HG03039 (cell line): ENCODE results near the gene CYGB.
"Not testable (repeated sequence)": the region's sequence is repeated elsewhere in the genome, so short reads cannot be mapped to it uniquely, and the experiment has no call there.

Experiments used
- ATAC-seq: cut with Tn5 transposase; IDR thresholded peaks from one replicate; pipeline ENCODE4 v1.9.1; 2021; ENCODE audit warnings: mild to moderate bottlenecking, moderate library complexity; ENCODE audit not compliant: unreplicated experiment

CYGB gene

DNA sequence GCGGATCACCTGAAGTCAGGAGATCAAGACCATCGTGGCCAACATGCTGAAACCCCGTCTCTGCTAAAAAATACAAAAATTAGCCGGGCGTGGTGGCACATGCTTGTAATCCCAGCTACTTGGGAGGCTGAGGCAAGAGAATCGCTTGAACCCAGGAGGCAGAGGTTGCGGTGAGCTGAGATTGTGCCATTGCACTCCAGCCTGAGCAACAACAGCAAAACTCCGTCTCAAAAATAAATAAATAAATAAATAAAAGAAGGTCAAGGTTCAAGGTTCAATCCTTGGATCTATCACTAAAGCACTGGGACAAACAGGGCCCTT is 12.0 kb downstream of the CYGB start:
- not testable (repeated sequence) for ATAC-seq

DNA sequence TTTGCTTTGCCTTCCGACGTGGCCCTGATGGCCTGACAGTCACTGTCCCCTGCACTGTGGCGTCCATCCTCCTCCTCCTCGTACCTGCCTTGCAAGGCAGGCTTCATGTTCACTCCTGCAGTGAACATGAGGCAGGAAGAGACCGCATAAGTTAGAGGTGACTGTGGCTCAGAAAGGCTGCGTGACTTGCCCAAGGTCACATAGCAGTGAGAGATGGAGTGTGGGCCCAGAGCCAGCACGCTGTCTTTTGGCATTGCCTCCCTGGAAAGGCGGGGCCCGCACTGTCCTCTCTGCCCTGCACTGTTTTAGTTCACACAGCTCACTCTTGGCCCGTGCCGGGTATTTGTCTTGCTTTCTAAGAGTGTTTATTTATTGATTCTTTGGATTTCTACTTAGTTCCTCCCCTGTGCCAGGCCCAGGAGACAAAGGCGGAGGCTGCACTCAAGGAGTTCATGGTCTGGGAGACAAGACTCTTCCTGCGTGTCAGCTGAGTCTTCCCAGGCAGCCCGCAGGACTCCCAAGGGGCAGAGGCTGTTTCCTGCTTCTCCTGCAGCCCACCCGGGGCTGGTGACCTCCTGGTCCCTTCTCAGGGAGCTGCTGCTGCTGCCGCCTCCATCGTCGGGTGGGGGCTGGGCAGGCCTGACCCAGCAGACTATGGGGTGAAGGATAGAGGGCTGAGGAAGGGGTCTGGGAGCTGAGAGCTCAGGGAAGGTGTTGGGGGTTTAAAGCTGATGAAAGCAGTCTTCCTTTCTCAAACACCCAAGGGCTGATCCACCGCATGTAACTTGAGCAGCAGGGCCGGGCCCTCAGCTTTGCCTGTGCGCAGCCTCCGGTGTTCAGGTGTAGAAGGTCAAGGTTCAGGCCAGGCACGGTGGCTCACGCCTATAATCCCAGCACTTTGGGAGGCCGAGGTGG is 12.7 kb downstream of the CYGB start:
- no peak for ATAC-seq

DNA sequence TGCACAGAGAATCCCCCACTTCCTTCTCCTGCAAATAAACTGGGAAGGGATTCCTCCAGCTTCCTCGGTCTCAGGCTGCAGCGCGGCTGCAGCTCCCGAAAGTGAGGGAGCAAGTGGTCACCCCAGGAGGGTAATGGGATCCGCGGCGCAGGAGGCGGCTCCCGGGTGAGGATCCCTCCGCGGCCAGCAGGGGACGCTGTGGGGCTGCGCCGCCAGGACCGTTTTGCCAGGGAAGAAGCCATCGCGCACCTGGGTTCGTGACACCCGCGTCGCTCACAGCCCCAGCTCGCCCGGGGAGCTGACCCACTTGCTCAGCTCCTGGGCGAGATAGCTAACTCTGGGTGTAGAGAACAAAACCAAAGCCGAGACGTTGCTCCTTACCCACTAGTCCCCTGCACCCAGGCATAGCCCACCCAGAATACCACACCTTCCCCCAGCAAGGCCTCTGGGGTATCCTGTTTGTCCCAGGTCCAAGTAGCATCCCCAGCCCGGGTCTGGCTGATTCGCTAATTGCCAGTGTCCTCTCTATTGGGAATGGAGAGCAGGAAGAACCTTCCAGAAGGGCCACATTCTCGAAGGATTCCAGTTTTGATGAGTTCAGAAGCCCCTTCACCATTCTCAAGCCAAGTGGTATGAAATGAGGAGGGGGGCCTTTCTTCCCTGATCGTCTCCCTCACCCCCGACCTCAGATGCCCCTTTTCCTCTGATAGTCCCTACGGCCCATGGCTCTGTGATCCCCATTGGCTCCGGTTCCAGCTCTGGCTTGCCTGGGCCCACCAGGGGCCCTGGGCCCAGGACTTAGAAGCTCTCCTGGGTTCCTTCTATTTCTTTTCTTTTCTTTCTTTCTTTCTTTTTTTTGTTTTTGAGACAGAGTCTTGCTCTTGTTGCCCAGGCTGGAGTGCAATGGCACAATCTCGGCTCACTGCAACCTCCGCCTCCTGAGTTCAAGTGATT is 14.1 kb downstream of the CYGB start:
- ATAC-seq: no peak

DNA sequence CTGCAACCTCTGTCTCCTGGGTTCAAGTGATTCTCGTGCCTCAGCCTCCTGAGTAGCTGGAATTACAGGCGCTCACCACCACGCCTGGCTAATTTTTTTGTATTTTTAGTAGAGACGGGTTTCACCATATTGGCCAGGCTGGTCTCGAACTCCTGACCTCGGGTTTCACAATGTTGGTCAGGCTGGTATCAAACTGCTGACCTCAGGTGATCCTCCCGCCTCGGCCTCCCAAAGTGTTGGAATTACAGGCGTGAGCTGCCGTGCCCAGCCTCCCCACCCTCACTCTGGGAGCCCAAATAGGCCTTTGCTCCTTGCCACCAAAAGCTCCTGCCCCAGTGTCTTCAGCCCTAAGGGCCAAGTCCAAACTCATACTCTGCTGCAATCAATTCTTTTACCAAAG is 15.8 kb downstream of the CYGB start:
- not testable (repeated sequence) for ATAC-seq

DNA sequence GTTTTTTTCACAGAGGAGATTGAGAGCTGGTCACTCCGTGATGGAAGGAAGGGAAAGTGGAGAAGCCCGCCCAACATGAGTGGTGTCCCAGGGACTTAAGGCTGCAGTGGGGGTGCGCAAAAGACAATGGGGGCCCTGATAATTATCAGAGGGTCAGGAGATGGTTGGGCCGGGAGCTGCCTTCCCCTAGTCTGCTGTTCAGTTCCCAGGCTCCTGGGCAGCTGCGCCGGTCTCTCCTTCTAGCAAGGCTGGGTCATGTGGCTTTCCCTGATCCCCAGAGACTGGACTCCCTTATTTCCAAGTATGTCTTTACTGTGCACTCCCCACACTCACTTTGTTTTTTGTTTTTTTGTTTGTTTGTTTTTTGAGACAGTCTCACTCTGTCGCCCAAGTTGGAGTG is 16.2 kb downstream of the CYGB start:
- no peak for ATAC-seq

DNA sequence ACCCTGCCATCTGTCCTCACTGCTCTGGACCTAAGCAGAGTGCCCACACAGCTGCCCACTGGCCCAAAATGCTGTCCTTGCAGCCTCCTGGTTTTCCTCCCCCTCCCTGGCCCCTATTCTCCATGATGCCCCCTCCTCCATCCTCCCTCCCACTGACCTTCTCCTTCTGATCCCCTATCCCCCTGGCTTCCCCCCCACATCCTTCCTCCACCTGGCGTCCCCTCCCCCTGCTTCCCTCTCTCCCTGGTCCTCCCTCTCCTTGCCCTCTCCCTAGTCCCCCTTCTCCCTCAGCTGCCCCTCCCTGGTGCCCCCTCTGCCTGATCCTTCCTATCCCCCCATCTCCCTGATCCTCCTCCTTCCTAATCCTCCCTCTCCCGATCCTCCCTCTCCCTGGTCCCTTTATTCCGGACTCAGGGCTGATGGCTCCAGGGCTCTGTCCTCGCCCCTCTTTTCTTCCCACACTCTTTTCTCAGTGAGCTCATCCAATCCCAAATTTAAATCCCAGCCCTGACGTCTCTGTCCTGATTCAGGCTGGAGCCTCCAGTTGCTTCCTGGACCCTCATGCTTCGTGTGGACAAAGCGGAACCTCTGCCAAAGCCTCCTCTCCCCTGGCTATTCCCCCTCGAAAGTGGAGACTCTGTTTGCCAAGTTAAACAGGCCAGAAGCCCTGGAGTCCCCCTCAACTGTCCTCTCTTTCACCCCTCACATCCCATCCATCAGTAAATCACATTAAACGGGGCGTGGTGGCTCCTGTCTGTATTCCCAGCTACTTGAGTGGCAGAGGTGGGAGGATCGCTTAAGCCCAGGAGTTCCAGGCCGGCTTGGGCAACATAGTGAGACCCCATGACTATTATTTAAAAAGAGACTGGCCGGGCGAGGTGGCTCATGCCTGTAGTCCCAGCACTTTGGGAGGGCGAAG is 18.2 kb downstream of the CYGB start:
- no peak for ATAC-seq

DNA sequence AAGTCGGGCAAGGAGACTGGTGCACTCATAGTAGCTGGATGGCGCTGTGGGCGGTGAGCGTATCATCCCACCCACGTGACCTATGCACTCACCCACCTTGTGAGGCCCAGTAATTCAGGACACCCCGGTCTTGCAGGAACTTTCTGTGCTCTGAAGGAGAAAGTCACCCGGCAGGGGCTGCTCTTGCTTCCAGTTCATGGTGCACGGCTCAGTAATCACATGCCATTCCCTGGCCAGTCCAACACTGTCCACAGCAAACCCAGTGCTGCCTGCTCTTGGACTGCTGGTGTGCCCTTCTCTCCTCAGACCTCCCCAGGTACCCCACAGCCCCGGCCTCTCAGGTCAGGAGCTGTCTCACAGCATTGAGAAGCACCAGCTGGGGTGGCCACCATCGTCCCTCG is 19.9 kb downstream of the CYGB start:
- ATAC-seq: no peak

DNA sequence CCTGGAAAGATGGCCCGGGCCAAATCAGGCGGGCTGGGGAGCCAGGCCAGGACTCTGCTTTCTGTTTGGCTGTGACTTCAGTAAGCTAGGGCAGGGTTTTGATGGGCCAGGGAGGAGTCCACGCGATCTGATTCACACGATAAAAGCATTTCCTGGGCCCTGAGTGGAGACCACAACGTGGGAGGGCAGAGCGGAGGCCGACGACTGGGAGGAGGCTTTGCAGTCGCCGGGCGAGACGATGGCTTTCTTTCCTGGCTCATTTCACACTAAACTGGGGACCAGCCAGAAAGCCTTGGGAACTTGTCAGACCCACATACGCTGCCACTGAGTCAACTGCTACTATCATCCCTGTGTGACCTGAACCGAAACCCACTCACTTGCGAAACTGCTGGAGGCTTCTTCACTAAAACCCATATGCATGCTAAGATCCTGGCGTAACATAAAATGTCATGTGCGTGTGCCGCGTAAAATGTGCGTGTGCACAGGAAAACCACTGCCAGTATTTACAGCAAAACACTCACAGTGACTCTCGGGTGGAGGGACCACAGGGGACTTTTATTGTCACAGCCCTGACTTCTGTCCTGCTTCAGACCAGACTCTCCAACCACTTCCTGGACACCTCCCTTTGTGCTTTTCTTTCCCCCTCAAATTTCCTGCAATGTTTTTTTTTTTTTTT is 22.1 kb downstream of the CYGB start:
- no peak for ATAC-seq

DNA sequence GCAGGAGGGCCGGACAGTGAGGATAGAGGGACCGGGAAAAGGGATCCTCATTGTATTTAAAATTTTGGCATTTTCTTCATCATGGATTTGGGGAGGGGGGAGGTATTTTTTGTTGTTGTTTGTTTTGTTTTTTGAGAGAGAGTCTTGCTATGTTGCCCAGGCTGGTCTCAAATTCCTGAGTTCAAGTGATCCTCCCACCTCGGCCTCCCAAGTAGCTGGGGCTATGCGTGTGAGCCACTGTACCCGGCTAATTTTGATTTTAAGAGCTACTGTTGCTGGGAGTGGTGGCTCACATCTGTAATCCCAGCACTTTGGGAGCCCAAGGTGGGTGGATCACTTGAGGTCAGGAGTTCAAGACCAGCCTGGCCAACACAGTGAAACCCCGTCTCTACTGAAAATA is 23.2 kb downstream of the CYGB start:
- not testable (repeated sequence) for ATAC-seq

DNA sequence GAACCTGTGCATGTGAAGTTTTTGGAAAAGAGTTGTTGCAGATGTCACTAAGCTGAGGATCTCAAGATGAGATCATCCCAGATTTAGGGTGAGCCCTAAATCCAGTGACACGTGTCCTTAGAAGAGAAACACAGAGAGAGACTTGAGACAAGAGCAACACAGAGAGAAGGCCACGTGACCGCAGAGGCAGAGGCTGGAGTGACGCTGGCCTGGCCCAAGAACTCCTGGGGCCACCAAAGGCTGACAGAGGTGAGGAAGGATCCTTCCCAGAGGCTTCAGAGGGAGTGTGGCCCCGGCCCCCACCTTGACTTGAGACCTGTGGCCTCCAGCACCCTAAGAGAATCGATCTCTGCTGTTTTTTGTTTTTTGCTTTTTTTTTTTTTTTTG is 24.2 kb downstream of the CYGB start:
- ATAC-seq: no peak

DNA sequence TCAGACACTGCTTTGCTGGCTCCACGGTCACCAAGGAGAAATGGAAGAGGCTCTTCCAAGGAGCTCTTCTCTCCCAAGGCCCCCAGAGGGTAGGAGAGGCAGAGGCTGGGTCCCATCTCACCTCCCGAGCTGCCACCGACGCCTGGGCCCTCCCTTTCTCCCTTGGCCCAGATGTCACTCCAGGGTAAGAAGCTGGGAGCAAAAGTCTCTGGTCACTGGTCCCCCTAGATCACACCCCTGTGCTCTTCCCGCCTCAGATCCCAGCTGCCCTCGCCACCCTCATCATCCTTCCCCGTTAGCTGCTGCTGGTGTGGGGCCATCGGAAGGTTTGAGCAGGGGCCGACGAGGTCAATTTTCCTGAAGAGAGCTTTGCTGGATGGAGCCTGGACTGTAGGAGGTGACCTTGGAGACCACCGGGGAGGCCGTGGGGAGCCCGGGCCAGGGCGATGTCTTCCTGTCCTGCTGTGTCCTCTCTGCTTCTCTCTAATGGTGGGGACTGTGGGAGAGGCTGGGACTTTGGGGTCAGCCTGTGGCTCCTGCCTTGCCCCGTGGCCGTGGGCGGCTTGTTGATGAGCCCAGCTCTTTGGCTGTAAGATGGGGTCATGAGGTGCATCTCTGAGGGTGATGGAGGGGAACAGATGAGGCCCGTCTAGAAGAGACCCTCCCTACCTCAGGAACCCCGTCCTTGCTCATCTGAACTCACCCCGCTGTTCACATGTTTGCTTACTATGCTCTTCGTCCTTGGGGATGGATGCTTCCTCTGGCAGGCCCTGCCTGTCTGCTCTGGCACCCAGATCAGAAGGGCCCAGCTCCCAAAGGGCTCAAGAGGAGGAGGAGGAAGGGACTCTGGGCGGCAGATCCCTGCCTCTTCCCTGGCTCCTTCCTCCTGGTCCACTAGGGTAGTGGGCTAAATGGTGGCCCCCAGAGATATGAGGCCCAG is 24.9 kb downstream of the CYGB start:
- no peak for ATAC-seq

DNA sequence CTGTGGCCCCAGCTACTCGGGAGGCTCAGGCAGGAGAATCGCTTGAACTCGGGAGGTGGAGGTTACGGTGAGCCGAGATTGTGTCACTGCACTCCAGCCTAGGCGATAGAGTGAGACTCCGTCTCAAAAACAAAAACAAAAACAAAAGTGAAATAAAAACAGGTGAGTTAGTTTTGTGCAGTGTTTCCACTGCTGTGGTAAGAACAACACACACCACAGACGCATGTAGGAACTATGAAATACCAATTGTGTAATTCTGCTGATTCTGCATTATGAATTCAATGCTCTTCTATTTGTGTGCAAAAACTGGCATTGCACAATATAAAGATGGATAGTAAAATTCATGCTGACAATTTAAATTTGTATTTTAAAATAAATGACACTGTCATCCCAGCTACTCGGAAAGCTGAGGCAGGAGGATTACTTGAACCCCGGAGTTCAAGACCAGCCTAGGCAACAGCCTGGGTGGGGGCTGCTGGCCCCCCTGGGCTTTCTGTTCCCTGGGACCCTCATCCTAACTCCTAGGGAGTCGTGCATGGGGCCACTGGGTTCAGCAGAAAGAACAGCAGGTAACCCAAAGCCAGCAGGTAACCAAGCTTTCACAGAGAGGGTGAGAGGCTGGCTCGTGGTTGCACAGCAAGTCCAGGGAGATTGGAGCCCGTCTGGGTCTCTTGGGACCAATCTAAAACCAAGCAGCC is 25.7 kb downstream of the CYGB start:
- no peak for ATAC-seq

DNA sequence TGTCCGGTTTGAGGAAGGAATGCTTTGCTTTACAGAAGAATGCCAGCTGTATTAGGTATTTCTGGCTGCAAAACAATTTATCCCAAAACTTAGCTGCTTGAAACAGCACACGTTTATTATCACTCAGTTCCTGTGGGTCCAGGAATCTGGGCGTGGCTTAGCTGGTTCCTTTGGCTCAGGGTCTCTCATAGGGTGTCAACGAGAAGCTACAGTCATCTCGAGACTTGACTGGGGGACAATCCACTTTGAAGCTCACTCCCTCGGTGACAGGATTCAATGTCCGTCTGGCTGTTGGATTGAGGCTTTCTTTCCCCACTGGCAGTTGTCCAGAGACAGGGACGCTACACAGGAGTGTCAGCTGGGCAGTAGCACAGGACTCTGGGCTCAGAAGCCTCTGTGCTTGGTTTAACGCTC is 26.7 kb downstream of the CYGB start:
- ATAC-seq: no peak

DNA sequence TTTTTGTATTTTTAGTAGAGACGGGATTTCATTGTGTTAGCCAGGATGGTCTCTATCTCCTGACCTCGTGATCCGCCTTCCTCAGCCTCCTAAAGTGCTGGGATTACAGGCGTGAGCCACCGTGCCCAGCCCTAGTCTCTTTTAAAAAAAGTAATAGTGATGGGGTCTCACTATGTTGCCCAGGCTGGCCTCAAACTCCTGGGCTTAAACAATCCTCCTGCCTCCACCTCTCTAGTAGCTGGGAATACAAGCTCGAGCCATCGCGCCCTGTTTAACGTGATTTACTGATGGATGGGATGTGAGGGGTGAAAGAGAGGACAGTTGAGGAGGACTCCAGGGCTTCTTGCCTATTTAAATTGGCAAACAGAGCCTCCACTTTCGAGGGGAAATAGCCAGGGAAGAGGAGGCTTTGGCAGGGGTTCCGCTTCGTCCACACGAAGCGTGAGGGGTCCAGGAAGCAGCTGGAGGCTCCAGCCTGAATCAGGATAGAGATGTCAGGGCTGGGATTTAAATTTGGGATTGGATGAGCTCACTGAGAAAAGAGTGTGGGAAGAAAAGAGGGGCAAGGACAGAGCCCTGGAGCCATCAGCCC is 28.9 kb downstream of the CYGB start:
- ATAC-seq: not testable (repeated sequence)

DNA sequence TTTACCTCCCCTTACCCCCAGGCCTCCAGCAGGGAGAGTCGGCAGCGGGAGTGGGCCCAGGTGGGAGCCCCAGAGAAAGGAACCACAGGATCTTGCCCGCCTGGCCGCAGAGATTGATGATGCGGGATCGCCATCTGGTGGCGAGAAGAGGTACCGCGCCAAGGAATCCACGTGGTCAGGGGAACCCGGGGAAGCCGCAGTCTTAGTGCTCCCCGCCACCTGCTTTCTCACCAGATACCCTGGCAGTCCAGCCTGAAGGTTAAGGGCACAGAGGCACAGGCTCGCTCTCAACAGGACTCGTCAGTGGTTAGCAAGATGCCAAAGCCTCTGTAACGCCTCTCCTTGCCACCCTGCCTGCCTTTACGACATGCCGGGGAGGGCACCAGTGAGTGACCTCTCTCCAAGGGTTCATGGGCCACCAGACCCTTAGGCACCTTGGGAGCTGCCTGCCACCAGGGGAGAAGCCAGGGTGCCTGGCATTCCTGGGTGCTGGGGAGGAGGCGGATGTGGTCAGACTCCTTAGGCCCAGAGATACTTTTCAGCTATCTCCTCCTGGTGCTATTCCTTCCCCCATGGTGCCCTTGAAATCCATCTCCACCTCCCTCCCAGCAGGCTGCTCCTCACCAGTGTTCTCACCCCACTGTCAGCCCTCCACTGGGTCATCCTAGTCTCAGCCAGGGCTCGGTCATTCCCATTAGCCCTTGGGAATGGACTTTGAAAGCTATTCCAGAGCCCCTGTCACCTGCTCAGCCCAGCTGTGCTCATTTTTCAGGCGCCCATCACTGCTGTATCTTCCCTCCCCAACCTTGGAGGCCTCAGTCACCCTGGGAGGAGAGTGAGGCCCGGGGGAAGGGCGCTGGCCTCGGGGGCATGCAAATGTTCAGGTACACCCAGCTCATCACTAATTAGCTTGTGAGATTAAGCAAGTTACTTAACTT is 30.8 kb downstream of the CYGB start:
- ATAC-seq: no peak

DNA sequence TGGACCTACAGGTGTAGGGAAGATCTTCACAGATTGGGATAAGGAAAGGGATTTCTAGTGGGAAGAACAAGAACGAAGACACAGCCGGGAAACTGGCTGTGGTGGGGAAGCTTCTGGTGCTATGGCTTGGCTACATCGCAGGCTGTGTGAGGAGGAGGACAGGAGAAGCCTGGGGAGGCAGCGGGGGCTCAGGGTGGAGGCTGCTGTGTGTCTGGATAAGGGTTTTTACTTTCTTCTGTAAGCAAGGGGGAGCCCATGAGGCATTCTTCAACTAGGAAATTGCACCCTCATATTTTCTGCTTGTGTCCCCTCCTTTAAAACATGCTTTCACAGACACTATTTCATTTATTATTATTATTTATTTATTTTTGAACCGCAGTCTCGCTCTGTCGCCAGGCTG is 33.4 kb downstream of the CYGB start:
- ATAC-seq: no peak
